GM18519 (cell line): ENCODE results near the gene FABP3.

ENCODE experiments used
- ATAC-seq: cut with Tn5 transposase; IDR thresholded peaks from one replicate; pipeline ENCODE4 v1.9.1; 2021; ENCODE audit warnings: mild to moderate bottlenecking, moderate library complexity; ENCODE audit not compliant: unreplicated experiment, low FRiP score

Gene FABP3

DNA sequence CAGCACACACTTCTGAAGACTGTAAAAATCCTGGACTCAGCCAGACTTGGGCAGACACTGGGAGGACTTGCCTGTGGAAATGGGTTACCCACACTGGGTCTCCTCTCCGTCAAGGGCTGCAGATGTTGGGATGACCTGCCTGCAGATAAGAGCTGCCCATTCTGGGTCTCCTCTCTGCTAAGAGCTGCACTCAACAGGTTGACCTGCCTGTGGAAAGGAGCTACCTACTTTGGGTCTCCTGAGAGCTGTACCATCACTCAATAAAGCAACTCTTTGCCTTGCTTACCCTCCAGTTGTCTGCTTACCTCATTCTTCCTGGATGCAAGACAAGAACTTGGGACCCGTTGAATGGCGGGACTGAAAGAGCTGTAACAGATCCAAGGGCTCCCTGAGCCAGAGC lies 47.9 kb downstream of the FABP3 start:
- ATAC-seq: no peak

DNA sequence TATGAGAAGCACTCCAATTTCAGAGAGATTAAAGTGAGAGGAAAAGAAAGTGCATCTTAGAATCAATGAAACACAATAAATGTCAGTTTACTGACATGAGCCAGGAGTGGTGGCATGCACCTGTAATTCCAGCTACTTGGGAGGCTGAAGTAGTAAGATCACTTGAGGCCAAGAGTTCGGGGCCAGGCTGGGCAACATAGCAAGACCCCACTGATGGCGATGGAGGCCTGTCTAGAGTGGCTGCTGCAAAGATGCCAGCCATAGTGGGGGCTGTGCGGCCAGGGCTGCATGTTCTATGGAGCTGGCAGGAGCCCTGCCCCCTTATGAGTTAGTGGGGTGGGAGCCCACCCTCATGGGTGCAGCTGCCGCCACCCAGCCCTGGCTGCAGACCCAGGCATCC lies 48.8 kb downstream of the FABP3 start:
- no peak for ATAC-seq

DNA sequence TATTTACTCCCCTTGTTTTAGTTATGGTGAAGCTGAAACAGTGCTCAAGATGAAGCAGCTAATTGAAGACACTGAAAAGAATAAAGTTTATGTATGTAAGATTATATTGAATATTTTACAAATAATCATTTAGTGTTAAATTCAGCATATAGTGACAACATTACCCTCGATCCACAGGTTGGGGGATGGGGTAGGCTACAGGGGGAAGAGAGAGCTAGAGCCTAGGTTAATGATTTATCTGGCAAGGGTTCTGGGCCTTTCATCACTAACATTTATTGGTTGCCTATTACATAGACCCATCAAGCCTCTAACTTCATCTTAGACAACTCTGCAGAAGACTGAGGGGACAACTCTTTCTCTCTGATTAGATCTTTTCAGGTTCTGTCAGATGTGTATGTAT lies 54.7 kb downstream of the FABP3 start:
- ATAC-seq: no peak

DNA sequence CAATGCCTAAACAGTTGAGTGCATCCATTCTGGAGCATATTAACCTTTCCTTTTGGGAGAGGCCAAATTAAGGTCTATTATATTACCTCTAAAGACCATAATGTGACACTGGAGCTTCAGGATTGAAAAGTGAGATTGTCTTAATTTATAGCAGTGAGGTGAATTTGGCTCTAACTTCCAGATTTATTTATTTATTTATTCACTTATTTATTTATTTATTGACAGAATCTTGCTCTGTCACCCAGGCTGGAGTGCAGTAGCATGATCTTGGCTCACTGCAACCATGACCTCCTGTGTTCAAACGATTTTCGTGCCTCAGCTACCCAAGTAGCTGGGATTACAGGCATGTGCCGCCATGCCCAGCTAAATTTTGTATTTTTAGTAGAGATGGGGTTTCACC lies 57.0 kb downstream of the FABP3 start:
- no peak for ATAC-seq
